C4-2B (cell line): ENCODE data around the gene ST13.
"Not testable (repeated sequence)": the region's sequence is repeated elsewhere in the genome, so short reads cannot be mapped to it uniquely, and the experiment has no call there.

Experiments used
- H3K27ac ChIP-seq: fragments of 450-650 bp; 2 replicates; pipeline ENCODE4 v1.5.1; 2017
- CTCF ChIP-seq: fragments of 450-650 bp; conservative IDR thresholded peaks from 2 replicates; pipeline ENCODE4 v1.5.1; 2017; ENCODE audit warnings: mild to moderate bottlenecking
- ZFX ChIP-seq: fragments of 450-650 bp; IDR thresholded peaks from 2 replicates; pipeline ENCODE4 v1.6.1; 2017

ST13 gene

GRCh38 chr22:40789131-40789530 lies 67.3 kb downstream of the ST13 start:
- TF ChIP-seq CTCF (no peak), ZFX (no peak)
- no peak overlapping the region for H3K27ac ChIP-seq

DNA sequence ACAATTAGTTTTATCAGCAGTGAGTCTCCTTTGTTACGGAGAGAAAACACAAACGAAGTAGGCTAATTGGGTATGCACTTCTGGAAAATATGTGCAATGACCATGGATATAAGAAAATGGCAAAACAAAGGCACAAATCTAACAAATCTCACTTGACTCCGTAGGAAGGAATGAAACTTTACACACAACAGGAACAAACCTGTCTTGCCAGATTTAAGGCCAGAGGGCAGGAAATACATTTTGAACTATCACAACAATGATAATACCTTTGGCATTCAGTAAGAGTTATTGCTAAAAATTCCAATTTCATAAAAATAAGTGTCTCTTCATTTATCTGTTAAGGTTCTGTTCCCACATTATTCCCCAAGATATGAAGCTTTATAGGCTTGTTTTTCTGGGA lies 73.9 kb downstream of the ST13 start:
- no peak overlapping the region for H3K27ac ChIP-seq
- TF ChIP-seq ZFX, result no peak
- TF ChIP-seq CTCF, result no peak

DNA sequence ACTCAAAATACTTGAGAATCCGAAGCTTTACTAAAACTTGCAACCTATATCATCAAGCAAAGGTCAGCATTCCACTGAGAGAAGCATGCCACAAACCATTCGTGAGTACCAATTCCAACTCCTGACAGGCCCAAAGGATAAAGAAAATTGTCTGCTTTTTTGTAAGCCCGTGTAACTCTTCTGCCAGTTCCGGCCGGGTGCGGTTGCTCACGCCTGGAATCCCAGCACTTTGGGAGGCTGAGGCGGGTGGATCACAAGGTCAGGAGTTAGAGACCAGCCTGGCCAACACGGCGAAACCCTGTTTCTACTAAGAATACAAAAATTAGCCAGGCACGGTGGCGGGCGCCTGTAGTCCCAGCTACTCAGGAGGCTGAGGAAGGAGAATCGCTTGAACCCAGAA lies 74.7 kb downstream of the ST13 start:
- H3K27ac ChIP-seq, result not testable (repeated sequence)
